Stimulated activated CD8-positive, alpha-beta memory T cell treated with anti-CD3 and anti-CD28 coated beads, Interleukin-7, amount 100 ng/mL, for 4 hours (primary cell): ENCODE data around the gene MYLK3.
A peak's percentile ranks its signal among the peaks of the same experiment; 100 is the strongest.
"Not testable (repeated sequence)": the region's sequence is repeated elsewhere in the genome, so short reads cannot be mapped to it uniquely, and the experiment has no call there.

ENCODE experiments used
- DNase-seq, 2 donors: peaks; one replicate each; pipeline ENCODE4 v3.0.0-alpha.2; 2020; ENCODE audit warnings: low read depth in 2 of 2

MYLK3 gene

DNA sequence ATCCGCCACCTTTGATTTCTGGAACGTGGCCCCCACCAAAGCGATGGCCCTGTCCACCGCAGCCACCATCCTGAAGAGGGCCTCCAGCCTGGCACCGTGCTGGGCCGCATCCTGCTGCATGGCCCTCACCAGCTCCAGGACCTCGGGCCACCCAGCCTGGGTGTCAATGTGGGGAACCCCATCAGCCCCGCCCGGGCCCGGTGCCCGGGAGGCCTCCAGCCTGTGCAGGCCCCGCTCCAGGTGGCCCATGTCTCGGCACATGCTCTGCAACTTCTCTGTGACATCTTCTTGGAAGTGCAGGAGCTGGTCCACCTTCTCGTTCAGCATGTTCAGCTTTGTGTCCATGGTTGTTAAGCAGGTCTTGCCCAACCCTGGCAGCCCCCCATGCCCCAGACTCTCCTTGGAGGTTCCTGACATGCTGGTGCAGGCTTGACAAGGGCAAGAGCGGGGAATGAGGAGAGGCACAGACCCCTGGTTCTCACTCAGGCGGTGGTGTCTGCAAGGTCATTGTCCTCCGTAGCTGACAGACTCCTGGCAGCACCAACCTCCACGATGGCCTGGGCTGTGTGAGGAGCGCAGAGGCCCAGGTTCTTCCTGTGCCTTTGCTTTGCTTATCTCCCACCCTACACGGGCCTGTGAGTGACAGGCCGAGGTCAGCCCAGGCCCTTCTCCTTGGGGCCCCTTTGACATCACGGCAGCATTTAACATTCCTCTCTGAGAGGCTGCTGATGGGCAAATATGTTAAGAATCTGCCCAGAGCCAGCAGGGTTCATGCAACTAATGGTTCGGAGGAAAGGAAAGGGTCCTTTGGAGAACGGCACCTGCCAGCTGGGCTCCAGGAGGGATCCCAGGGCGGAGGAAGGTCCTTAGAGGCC is at the start of gene MYLK3:
MYLK3 (minus strand) TSS at position 568 of the 875 bp plus-strand sequence; CDS start at position 417, 151 bp downstream.
- no peak for DNase-seq

DNA sequence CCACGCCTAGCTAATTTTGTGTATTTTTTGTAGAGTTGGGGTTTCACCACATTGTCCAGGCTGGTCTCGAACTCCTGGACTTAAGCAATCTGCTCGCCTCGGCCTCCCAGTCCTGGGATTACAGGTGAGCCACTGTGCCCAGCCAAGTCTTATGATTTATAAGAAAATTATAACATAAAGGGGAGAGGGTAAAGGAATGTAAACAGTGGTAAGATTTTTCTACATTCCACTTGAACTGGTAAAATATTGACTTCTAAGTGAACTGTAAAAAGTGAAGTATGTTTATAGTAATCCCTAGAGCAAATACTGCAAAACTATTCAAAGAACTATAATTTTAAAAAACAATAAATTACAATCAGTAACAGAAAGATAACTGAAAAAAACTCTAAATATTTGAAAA is 49.4 kb upstream of the MYLK3 start:
- no peak for DNase-seq

DNA sequence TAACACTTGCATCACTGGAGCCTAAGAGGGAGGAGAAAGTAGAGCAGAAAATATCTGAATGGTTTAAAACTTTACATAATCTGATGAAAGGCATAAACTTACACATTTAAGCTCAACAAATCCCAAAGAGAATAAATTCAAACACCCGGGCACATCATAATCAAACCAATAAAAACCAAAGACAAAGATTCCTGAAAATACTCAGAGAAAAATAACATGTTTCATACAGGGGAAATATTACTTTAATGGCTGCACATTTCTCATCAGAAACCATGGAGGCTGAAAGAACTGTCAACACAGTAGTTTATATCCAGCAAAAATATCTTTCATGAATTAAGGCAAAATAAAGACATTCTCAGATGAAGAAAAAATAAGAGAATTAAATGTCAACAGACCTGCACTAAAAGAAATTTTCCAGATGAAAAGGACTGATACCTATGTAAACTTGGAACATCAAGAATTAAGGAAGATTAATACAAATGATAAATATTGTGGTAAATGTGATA is 48.7 kb upstream of the MYLK3 start:
- DNase-seq: no peak

DNA sequence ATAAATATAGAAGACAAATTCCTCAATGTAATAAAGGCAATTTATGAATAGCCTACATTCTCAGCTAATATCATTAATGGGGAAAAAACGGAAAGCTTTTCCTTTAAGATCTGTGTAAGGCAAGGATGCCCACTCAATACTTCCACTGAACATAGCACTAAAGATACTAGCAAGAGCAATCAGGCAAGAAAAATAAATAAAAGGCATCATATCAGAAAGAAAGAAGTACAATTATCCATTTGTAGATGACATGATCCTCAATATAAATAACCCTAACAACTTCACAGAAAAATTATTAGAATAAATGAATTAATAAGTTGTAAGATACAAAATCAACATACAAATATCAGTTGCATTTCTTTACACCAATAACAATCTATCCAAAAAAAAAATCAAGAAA is 45.7 kb upstream of the MYLK3 start:
- DNase-seq: no peak

DNA sequence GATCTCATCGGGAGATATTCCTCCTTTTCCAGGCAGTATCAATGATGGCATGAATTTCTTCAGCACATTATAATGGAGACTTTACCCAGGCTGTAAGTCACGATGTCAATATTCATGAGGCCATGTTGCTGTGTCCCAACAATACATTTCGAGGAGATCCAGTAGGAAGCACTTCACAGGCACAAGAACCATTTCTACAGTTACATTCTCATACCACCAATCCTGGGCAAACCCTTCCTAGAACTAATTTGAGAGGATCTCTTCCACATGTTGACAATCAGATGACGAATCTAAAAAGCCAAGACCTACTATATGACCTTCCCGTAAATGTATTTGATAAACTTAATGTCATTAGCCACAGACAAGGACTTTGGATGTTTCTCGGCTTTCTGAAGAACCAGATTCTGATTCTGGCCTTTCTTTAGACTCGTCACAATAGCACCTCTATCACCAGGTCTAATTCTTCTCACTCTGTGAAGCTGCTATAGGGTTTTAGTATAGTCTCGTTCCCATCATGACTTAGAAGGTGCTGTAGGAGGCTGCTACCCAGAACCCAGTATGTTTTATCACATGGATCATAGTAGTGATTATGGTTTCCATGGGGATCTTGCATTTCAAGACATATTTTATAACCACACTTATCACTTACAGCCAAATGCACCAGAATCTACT is 42.6 kb upstream of the MYLK3 start:
- DNase-seq: no peak

DNA sequence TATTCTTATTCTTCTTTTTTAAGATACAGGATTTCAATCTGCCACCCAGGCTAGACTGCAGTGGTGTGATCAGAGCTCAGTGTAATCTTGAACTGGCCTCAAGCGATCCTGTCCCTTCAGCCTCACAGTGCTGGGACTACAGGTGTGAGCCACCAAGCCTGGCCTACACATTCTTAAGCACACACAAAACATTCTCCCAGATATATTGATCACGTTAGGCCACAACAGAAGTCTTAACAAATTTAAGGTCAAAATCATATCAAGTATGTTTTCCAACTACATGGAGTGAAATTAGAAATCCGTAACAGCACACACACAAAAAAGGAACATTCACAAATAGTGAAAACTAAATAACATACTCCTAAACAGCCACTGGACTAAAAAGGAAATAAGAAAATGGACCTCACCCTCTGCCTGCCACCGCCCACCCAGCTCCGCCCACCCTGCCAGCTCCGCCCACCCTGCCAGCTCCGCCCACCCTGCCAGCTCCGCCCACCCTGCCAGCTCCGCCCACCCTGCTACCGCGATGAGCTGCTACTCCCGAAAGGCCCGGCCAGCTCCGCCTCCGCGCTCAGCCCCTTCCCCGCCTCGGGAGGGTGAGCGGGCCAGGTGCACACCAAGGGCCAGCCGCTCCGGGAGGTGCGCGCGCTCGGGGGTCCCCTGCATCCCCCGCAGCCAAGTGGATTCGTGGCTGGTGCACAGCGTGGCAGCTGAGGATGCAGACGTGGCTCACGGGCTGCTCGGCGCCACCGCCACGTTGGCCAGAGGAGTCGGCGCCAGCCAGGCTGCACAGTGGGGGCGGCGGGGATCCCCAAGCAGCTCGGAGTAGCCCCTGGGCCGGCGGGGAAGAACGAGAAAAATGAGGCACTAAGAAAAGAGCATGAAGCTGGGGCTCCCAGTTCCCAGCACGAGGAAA is 41.6 kb upstream of the MYLK3 start:
- DNase-seq: peak; percentile 69 to 72

DNA sequence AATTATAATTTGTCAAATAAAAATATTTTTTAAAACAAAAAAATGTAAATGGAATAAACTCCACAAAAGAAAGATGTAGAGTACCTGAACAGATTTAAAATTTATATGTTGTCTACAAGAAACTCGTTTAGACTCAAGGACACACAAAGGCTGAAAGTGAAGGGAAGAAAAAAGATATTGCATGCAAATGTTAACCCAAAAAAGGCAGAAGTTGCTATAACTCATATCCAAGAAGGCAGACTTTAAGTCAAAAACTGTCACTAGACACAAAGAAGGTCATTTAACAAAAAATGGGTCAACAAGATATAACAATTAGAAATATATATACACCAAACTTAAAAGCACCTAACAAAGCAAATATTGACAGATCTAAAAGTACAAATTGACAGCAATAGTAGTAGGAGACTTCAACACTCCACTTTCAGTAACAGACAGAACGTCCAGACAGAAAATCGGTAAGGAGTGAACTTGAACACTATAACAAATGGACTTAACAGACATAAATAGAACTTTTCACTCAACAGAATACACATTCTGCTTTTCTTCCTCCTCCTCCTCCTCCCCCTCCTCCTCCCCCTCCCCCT is 40.8 kb upstream of the MYLK3 start:
- DNase-seq: no peak

DNA sequence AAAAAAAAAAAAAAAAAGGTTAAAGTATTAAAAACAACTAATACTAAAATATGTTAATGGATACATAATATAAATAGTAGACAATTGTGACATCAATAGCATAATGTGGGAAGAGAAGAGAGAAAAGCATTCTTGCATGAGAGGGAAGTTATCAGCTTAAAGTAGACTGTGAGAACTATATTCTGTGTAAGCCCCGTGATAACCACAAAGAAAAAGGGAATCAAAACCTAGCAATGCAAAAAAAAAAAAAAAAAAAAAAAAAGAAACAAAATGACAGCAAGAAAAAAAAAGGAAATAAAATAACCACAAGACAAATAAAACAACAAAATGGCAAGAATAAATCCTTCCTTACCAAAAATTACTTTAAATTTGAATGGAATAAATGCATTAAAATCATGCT is 39.8 kb upstream of the MYLK3 start:
- no peak for DNase-seq

DNA sequence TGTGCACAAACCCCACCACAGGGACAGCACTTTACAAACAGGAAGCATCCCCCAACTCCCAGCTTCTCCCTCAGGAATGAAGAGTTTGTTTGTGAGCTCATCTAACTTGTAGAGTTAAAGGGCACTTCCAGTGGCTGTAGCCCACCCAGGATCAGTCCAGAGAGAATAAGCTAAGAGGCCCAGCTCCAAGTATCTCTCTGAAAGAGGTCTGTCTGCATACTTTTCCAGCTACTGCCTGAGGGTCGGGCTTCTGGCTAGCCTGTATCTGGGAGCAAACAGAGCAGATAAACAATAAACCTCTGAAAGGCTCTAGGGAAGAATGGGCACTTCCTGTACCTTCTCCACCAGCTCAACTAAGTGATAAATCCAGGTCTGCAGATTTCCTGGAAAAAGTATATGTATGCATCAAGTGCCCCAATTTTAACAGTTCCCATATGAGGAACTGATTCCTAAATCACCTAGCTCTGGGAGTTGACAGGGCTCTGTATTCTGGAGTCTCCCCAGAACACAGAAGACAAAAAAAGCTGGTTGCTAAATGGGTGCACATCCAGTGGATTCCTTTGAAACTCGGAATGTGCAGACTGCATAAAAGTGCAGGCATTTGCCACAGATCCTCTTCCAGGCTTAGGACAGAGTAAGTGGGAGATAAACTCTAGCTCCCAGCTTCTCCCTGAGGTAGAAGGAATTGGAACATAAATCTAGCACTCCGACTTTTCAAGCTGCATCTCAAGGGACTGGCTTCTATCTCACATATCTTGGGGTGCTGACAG is 37.1 kb upstream of the MYLK3 start:
- DNase-seq: no peak

DNA sequence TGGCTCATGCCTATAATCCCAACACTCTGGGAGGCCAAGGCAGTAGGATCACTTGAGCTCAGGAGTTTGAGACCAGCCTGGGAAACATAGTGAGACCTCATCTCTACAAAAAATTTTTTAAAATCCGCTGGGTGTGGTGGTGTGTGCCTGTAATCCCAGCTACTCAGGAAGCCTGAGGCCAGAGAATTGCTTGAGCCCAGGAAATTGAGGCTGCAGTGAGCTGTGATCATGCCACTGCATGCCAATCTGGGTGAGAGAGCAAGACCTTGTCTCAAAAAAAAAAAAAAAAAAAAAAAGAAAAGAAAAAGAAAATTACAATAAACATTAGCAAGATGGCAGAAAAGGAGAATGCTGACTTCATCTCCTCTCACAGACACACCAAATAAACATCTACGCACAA is 36.4 kb upstream of the MYLK3 start:
- not testable (repeated sequence) for DNase-seq

DNA sequence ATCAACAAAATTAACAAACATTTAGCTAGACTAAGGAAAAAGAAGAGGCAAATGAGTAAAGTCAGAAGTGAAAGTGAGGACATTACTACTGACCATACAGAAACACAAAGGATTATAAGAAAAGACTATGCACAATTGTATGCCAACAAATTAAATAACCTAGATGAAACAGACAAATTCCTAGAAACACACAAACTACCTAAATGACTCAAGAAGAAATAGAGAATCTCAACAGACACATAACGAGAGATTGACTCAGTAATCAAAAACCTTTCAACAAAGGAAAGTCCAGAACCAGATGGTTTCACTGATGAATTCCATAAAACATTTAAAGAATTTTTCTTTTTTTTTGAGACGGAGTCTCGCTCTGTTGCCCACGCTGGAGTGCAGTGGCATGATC is 35.7 kb upstream of the MYLK3 start:
- DNase-seq: no peak

DNA sequence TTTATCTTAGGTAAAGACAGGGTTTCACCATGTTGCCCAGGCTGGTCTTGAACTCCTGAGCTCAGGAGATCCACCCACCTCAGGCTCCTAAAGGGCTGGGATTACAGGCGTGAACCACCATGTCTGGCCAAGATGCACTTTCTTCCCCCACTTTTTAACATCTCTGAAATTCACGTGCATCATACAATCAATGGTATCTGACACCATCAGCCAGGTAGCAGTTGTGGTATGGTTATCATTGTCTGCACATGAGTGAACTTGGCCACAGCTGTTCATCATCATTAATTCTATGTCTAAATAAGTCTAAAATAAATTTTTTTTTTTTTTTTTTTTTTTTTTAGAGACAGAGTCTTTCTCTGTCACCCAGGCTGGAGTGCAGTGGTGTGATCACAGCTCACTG is 34.2 kb upstream of the MYLK3 start:
- no peak for DNase-seq

DNA sequence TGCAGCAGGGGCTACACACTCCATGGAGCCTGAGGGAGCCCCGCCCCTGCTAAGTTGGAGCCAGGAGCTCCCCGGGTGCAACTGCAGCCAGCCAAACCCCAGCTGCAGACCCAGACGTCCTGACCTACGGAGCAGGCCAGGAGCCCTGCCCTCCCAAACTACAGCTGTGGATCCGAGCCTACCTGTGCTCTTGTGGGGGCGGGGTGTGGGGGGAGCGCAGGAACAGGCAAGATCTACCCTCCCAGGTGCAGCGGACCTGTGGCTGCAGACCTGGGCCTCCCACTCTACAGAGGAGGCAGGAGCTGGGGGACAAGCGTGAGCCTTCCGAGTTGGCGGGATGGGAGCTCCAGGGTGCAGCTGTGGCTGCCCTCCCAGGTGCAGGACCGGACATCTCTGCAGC is 29.7 kb upstream of the MYLK3 start:
- no peak for DNase-seq

DNA sequence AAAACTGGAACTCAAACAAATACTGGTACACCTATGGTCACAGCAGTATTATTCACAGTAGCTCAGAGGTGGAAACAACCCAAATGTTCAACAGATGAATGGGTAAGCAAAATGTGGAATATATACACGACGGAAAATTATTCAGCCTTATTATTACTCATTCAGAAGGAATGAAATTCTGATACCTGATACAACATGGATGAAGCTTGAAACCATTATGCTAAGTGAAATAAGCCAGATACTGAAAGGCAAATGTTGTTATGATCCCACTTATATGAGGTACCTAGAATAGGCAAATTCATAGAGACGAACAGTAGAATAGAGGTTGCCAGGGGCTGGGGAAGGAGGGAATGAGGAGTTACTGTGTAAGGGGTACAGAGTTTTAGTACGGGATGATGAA is 27.1 kb upstream of the MYLK3 start:
- DNase-seq: no peak

DNA sequence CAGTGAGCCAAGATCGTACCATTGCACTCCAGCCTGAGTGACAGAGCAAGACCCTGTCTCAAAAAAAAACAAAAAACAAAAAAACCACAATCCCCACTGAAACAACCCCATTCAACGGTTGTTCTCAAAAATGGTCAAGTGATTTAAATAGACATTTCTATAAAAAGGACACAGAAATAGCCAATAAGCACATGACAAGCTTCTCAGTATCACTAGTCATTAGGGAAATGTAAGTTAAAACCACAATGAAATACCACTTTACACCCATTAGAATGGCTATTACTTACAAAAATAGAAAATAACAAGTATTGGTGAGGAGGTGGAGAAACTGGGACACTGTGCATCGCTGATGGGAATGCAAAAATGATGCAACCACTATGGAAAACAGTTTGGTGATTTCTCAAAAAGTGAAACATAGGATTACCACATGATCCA is 26.6 kb upstream of the MYLK3 start:
- DNase-seq: no peak

DNA sequence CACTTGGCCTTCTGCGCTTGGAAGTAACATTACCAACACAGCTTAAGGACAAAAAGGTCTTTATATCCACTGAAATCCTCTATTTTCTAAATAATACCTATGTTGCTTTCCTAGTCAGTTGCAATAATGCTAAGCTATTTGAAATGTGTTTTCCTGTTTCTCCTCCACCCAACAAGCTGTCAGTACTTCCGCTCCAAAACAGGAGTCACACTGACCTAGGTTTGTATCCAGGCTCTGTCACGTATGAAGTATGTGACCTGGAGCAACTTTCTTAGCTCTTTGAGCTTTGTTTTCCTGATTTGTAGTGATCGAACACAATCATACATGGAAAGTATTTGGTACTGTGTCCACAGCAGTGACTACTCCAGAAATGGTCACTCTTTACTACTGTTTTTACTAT is 24.3 kb upstream of the MYLK3 start:
- DNase-seq: no peak

DNA sequence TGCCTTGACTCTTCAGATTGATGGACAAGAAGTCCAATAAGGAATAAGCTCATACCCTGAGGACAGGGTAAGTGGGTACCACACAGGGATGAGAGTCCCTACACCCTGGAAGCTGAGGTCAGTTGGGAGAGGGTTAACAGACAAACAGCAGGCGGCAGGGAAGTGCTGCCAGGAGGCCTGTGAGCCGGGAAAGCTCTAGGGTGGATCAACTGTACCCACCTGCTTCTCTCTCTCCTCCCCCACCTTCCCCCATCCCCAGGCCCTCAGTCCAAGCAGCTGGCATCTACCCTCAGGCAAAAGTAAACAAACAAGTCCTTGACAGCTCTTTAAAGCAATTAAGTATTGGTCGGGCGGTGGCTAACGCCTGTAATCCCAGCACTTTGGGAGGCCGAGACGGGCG is 20.7 kb upstream of the MYLK3 start:
- DNase-seq: no peak

DNA sequence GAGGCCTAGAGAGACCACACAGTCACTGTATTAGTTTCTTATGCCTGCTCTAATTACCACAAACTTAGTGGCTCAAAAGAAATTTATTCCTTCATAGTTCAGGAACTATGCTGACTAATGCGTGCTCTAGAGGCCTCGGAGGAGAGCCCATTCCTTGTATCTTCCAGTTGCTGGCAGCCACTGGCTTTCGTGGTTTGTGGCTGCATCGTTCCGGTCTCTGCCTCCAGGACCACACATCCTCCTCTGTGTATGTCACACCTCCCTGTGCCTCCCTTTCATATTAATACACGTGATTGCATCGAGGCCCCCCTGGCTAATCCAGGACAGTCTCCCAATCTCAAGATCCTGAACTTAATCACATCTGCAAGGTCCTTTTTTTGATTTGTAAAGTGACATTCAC is 16.9 kb upstream of the MYLK3 start:
- no peak for DNase-seq

DNA sequence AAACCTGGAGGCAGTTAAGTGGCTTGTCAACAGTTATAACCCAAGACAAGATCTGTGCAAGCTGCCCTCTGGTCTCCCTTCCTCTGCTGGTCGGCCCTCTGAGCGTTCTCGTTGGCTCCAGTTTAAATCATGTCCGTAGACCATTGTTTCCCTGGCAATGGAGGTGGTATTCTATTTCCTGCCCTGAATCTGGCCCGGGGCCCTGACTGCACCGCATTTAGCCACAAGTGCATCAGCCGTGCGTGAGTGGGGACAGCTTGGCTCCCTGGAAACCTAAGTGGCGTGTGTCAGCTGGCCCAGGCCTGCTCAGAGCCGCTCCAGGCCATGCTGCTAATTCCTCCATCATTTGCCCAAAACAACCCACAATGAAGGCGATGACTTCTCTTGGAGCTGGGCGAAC is 15.0 kb upstream of the MYLK3 start:
- DNase-seq: no peak

DNA sequence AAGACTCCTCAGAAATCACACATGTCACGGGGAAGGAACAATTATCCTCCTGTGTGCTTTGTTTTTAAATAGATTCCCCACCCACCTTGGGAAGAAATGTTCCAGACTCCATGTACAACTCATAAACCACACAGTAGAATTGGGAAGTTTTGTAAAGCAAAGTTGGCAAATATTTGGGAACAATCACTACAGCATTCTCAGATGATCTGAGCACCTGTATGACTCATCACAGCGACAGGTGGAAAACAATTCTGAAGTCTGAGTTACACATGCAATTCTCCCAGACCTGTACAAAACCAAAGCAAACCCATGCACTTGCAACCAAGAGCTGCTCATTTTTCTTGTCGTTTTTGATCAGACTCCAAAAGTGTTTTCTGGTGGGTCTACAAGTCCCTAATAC is 14.4 kb upstream of the MYLK3 start:
- DNase-seq: no peak

DNA sequence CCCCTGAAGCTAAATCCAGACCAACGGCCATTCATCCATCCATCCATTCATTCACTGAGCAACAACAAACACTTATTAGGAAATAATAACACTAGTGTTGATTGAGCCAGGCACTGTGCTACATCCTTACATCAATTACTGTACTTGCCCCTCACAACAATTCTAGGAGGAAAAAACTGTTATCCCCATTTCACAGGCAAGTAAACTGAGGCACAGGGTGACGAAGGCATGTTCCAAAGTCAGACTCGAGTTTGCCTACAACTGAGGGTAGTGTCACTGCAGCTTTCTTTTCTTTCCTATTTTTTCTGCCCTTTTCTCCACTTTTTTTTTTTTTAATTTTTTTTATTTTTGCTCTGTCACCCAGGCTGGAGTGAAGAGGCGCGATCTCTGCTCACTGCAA is 11.2 kb upstream of the MYLK3 start:
- no peak for DNase-seq
